ENCODE results near the gene GJD2.

GJD2 gene
- long read RNA-seq, result 0 reads

GRCh38 chr15:34754674-34755418 lies at the start of gene GJD2:
TSS of gene GJD2 (minus strand) at chr15:34754998. CDS start at chr15:34754488, 510 bp downstream.
- H3K4me3 ChIP-seq (replicated peaks; ENCODE audit: insufficient read depth, low read length), result no peak within 1 kb of the TSS
- DNase-seq (ENCODE audit: low read depth in 1 of 2, low spot score in 1 of 2), result no peak
- H3K27me3 ChIP-seq (ENCODE audit: insufficient read depth, poor library complexity, severe bottlenecking), result peaks cover 49% of the 10 kb centered on the region
- H3K27ac ChIP-seq (replicated peaks), result no peak within 1 kb of the TSS
- TF ChIP-seq REST (IDR thresholded peaks at IDR 0.05; ENCODE audit: insufficient replicate concordance, low read depth), result no peak

DNA sequence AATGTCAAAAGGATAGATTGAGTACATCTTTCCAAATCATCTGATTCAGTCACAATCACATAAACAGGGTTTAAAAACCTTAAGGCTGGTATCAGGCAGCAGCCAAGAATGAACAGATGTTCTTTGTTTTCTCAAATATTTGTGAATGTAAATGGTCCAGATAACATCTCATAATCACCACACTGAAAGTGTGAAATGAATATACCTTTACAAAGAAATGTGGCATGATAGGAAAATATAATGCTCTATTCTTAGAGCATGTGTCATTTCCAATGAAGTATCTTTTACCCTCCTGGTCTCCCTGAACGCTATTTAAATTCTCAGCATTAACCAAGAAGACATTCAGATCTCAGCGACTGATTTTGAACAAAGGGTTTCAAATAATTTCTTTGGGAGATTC lies 49.3 kb upstream of the GJD2 start:
- no peak overlapping the region for H3K27ac ChIP-seq (replicated peaks)
- TF ChIP-seq REST (IDR thresholded peaks at IDR 0.05; ENCODE audit: insufficient replicate concordance, low read depth), result no peak
- no peak for TF ChIP-seq POLR2AphosphoS5 (IDR thresholded peaks at IDR 0.05; ENCODE audit: low read depth)
- no peak for TF ChIP-seq SPI1 (IDR thresholded peaks at IDR 0.05; ENCODE audit: borderline replicate concordance, low read depth)
- TF ChIP-seq GABPA (IDR thresholded peaks at IDR 0.05; ENCODE audit: low read depth), result no peak
- TF ChIP-seq, protein P1, sequence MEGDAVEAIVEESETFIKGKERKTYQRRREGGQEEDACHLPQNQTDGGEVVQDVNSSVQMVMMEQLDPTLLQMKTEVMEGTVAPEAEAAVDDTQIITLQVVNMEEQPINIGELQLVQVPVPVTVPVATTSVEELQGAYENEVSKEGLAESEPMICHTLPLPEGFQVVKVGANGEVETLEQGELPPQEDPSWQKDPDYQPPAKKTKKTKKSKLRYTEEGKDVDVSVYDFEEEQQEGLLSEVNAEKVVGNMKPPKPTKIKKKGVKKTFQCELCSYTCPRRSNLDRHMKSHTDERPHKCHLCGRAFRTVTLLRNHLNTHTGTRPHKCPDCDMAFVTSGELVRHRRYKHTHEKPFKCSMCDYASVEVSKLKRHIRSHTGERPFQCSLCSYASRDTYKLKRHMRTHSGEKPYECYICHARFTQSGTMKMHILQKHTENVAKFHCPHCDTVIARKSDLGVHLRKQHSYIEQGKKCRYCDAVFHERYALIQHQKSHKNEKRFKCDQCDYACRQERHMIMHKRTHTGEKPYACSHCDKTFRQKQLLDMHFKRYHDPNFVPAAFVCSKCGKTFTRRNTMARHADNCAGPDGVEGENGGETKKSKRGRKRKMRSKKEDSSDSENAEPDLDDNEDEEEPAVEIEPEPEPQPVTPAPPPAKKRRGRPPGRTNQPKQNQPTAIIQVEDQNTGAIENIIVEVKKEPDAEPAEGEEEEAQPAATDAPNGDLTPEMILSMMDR (IDR thresholded peaks at IDR 0.05; ENCODE audit: insufficient read depth, low read length), result no peak
- peaks cover 5% of the 10 kb centered on the region for H3K27me3 ChIP-seq (ENCODE audit: insufficient read depth, poor library complexity, severe bottlenecking)
- DNase-seq (ENCODE audit: low read depth in 1 of 2, low spot score in 1 of 2), result no peak
- H3K4me3 ChIP-seq (replicated peaks; ENCODE audit: insufficient read depth, low read length), result no peak overlapping the region

GRCh38 chr15:34802803-34803750 lies 48.3 kb upstream of the GJD2 start:
- no peak overlapping the region for H3K4me3 ChIP-seq (replicated peaks; ENCODE audit: insufficient read depth, low read length)
- no peaks in the 10 kb centered on the region for H3K27me3 ChIP-seq (ENCODE audit: insufficient read depth, poor library complexity, severe bottlenecking)
- TF ChIP-seq, protein P1 (IDR thresholded peaks at IDR 0.05; ENCODE audit: insufficient read depth, low read length), result no peak
- TF ChIP-seq GABPA (IDR thresholded peaks at IDR 0.05; ENCODE audit: low read depth) (no peak), POLR2AphosphoS5 (IDR thresholded peaks at IDR 0.05; ENCODE audit: low read depth) (no peak), REST (IDR thresholded peaks at IDR 0.05; ENCODE audit: insufficient replicate concordance, low read depth) (no peak), SPI1 (IDR thresholded peaks at IDR 0.05; ENCODE audit: borderline replicate concordance, low read depth) (no peak)
- DNase-seq (ENCODE audit: low read depth in 1 of 2, low spot score in 1 of 2), result no peak
- no peak overlapping the region for H3K27ac ChIP-seq (replicated peaks)
